Spinal cord (tissue), 10 donors: ENCODE results near the gene NUMA1. TPM values are rescaled to one million over a fixed set of nuclear protein-coding genes. Genes with fewer than 3 reads are reported as not detected.

Source experiments
- DNase-seq, 6 donors: peaks; one replicate each; pipeline versions ENCODE4 v3.0.0 to v3.0.0-alpha.2; 2013 to 2015; ENCODE audit warnings: low spot score in 6 of 6, low read depth in 4 of 6
- H3K27ac ChIP-seq: one replicate; pipeline ENCODE4 v1.5.1; 2013; ENCODE audit warnings: low read depth, low read length, control low read depth
- H3K27me3 ChIP-seq: one replicate; pipeline ENCODE4 v1.6.1; 2013; ENCODE audit warnings: low read length; ENCODE audit not compliant: control insufficient read depth, insufficient read depth
- H3K36me3 ChIP-seq: one replicate; pipeline ENCODE4 v1.6.1; 2013; ENCODE audit warnings: low read length; ENCODE audit not compliant: control insufficient read depth, insufficient read depth
- H3K4me1 ChIP-seq: one replicate; pipeline ENCODE4 v1.6.1; 2013; ENCODE audit warnings: low read length; ENCODE audit not compliant: control insufficient read depth, insufficient read depth
- H3K4me3 ChIP-seq: one replicate; pipeline ENCODE4 v1.5.1; 2013; ENCODE audit warnings: low read depth, low read length, control low read depth
- H3K9me3 ChIP-seq: one replicate; pipeline ENCODE4 v1.6.1; 2013; ENCODE audit warnings: low read length; ENCODE audit not compliant: control insufficient read depth, insufficient read depth
- WGBS: methylation state at CpG from one replicate; pipeline ENCODE4 v1.1.5; 2013; ENCODE audit warnings: missing lambda C conversion rate; ENCODE audit not compliant: insufficient coverage; 5-methylcytosine and 5-hydroxymethylcytosine counted together
- polyA plus RNA-seq, 2 donors: library from polyadenylated mRNA; unstranded; fragments of 120-200 nt; gene quantifications; one replicate each; pipeline ENCODE4 v1.2.1, GENCODE V29; 2013; ENCODE audit not compliant: insufficient read length in 2 of 2
- total RNA-seq, 2 donors: library from RNA; depleted of rRNA in 1 of 2; stranded (reverse); fragments of 120-200 nt in 1 of 2; fragments of >200 nt in 1 of 2; gene quantifications; one replicate each; pipeline versions ENCODE4 v1.2.3 to v1.2.4, GENCODE V29; 2013 to 2014
- donor health status: healthy.

Gene NUMA1
- total and polyA plus RNA-seq, 4 donors, result 104 to 187 (median 165) TPM

- H3K4me1 ChIP-seq, result peaks cover 18% of the 10 kb centered on the region
- peak overlapping the region; percentile 83 for H3K4me3 ChIP-seq
- no peaks in the 10 kb centered on the region for H3K27me3 ChIP-seq
- no peaks in the 10 kb centered on the region for H3K9me3 ChIP-seq
- no peak for DNase-seq
- peaks cover 38% of the 10 kb centered on the region for H3K36me3 ChIP-seq
- H3K27ac ChIP-seq, result peak overlapping the region; percentile 87
- WGBS, result no CpG with 5 or more reads among the region's 11 CpGs
Measured at GRCh38 chr11:72103754-72104167, 23.4 kb upstream of the NUMA1 start.

- peak; percentile 95 to 100 (median 98) for DNase-seq
- WGBS, result 0% methylated on average over 58 of the region's 64 CpGs
- peak within 1 kb of the TSS; percentile 83 for H3K4me3 ChIP-seq
- H3K36me3 ChIP-seq, result peaks cover 40% of the 10 kb centered on the region
- no peaks in the 10 kb centered on the region for H3K9me3 ChIP-seq
- H3K27ac ChIP-seq, result peak within 1 kb of the TSS; percentile 88
- H3K4me1 ChIP-seq, result peaks cover 18% of the 10 kb centered on the region
- no peaks in the 10 kb centered on the region for H3K27me3 ChIP-seq
Measured at GRCh38 chr11:72102946-72103753, 22.8 kb upstream of the NUMA1 start, which contains the start of gene LAMTOR1. Gene LAMTOR1, minus strand, starts transcription at chr11:72103297. Its CDS starts 73 bp downstream, at chr11:72103224.

- no peaks in the 10 kb centered on the region for H3K27me3 ChIP-seq
- H3K4me3 ChIP-seq, result peak overlapping the region; percentile 83
- peak overlapping the region; percentile 88 for H3K27ac ChIP-seq
- DNase-seq, result no peak
- no peaks in the 10 kb centered on the region for H3K9me3 ChIP-seq
- H3K4me1 ChIP-seq, result peaks cover 18% of the 10 kb centered on the region
- H3K36me3 ChIP-seq, result peaks cover 40% of the 10 kb centered on the region
- whole genome bisulfite sequencing, result 9% methylated on average over 7 of the region's 9 CpGs
Measured at GRCh38 chr11:72102631-72102945, 22.2 kb upstream of the NUMA1 start.

- WGBS, result 67% methylated on average over 2 of the region's 4 CpGs
Measured at GRCh38 chr11:72102162-72102561, 21.8 kb upstream of the NUMA1 start.

GRCh38 chr11:72100462-72100861 lies 20.1 kb upstream of the NUMA1 start:
- Histone ChIP-seq H3K36me3 (peaks cover 54% of the 10 kb centered on the region), H3K4me1 (peaks cover 18% of the 10 kb centered on the region), H3K27me3 (no peaks in the 10 kb centered on the region), H3K27ac (no peak overlapping the region), H3K9me3 (no peaks in the 10 kb centered on the region), H3K4me3 (no peak overlapping the region)
- no peak for DNase-seq
- 100% methylated on average over 1 of the region's 1 CpG for WGBS

More at GRCh38 chr11:72102162-72102561, 21.8 kb upstream of the NUMA1 start:
- H3K27me3 ChIP-seq, result no peaks in the 10 kb centered on the region
- DNase-seq, result no peak
- peaks cover 18% of the 10 kb centered on the region for H3K4me1 ChIP-seq
- H3K36me3 ChIP-seq, result peaks cover 42% of the 10 kb centered on the region
- H3K4me3 ChIP-seq, result peak overlapping the region; percentile 83
- H3K27ac ChIP-seq, result peak overlapping the region; percentile 88
- H3K9me3 ChIP-seq, result no peaks in the 10 kb centered on the region

GRCh38 chr11:72100009-72100408 lies 19.7 kb upstream of the NUMA1 start:
- Histone ChIP-seq H3K4me3 (no peak overlapping the region), H3K4me1 (peaks cover 18% of the 10 kb centered on the region), H3K9me3 (no peaks in the 10 kb centered on the region), H3K27ac (no peak overlapping the region), H3K27me3 (no peaks in the 10 kb centered on the region), H3K36me3 (peaks cover 56% of the 10 kb centered on the region)
- 93% methylated on average over 3 of the region's 3 CpGs for WGBS
- no peak for DNase-seq

- Histone ChIP-seq H3K4me3 (no peak overlapping the region), H3K36me3 (peaks cover 58% of the 10 kb centered on the region), H3K9me3 (no peaks in the 10 kb centered on the region), H3K4me1 (peaks cover 16% of the 10 kb centered on the region), H3K27me3 (no peaks in the 10 kb centered on the region), H3K27ac (no peak overlapping the region)
- WGBS, result 93% methylated on average over 3 of the region's 3 CpGs
- no peak for DNase-seq
Measured at GRCh38 chr11:72098741-72099140, 18.4 kb upstream of the NUMA1 start.

GRCh38 chr11:72091292-72091691 lies 10.9 kb upstream of the NUMA1 start:
- no peak overlapping the region for H3K27ac ChIP-seq
- WGBS, result 6% methylated on average over 2 of the region's 4 CpGs
- no peaks in the 10 kb centered on the region for H3K27me3 ChIP-seq
- DNase-seq, result peak in 3 of 6 donors; percentile 52 to 87 (median 82)
- peaks cover 28% of the 10 kb centered on the region for H3K36me3 ChIP-seq
- no peak overlapping the region for H3K4me3 ChIP-seq
- no peaks in the 10 kb centered on the region for H3K9me3 ChIP-seq
- peaks cover 3% of the 10 kb centered on the region for H3K4me1 ChIP-seq

- Histone ChIP-seq H3K27ac (no peak overlapping the region), H3K36me3 (peaks cover 6% of the 10 kb centered on the region), H3K9me3 (no peaks in the 10 kb centered on the region), H3K27me3 (no peaks in the 10 kb centered on the region), H3K4me3 (no peak overlapping the region), H3K4me1 (peaks cover 6% of the 10 kb centered on the region)
- WGBS, result 83% methylated on average over 2 of the region's 4 CpGs
- DNase-seq, result no peak
Measured at GRCh38 chr11:72088076-72088808, 7.9 kb upstream of the NUMA1 start.
